A549 (cell line): ENCODE results near the gene MYO18B.

ENCODE experiments used
- CTCF ChIP-seq: fragments of >200 bp; sonication (Bioruptor Twin); formaldehyde crosslinking; IDR thresholded peaks from 3 replicates; pipeline ENCODE4 v1.5.1; 2016
- EHMT2 ChIP-seq: fragments of 200-600 bp; sonication (generic); IDR thresholded peaks from 2 replicates; pipeline ENCODE4 v1.6.1; 2016; ENCODE audit warnings: antibody characterized with exemption, low read depth, mild to moderate bottlenecking, moderate library complexity
- JUNB ChIP-seq: fragments of >200 bp; sonication (Bioruptor Twin); formaldehyde crosslinking; IDR thresholded peaks from 2 replicates; pipeline ENCODE4 v1.6.1; 2016
- NR3C1 ChIP-seq: fragments of >200 bp; sonication (Bioruptor Twin); formaldehyde crosslinking; IDR thresholded peaks from 3 replicates; pipeline ENCODE4 v1.6.1; 2017
- POLR2A ChIP-seq: IDR thresholded peaks from 2 replicates; pipeline ENCODE4 v1.6.1; 2012; ENCODE audit warnings: mild to moderate bottlenecking, low read length
- RNF2 ChIP-seq: fragments of 200-600 bp; sonication (generic); IDR thresholded peaks from 2 replicates; pipeline ENCODE4 v1.6.1; 2016; ENCODE audit warnings: low read depth, mild to moderate bottlenecking, antibody characterized with exemption, moderate library complexity, borderline replicate concordance
- USF2 ChIP-seq: fragments of 450-650 bp; IDR thresholded peaks from 2 replicates; pipeline ENCODE4 v1.6.1; 2014; ENCODE audit warnings: antibody characterized with exemption

GRCh38 chr22:26055693-26056092 lies 313.7 kb downstream of the MYO18B start:
- no peak for TF ChIP-seq JUNB
- no peak for TF ChIP-seq USF2
- no peak for TF ChIP-seq CTCF
- no peak for TF ChIP-seq RNF2
- TF ChIP-seq NR3C1: no peak
- no peak for TF ChIP-seq POLR2A
- TF ChIP-seq EHMT2: no peak
